Motor neuron (in vitro differentiated cells): ENCODE measurements around the gene ZNF254. TPM values are rescaled to one million over a fixed set of nuclear protein-coding genes. Genes with fewer than 3 reads are reported as not detected.
"Not testable (repeated sequence)": the region's sequence is repeated elsewhere in the genome, so short reads cannot be mapped to it uniquely, and the experiment has no call there.

Experiments
- ATAC-seq, 8 experiments: fragments of 200-7000 bp; cut with Tn5 transposase; replicated peaks in 6 of 8; 2 replicates each; pipeline ENCODE4 v1.8.0; 2021; ENCODE audit warnings: mild to moderate bottlenecking in 8 of 8, moderate library complexity in 8 of 8
- H3K27ac ChIP-seq, 2 donors: fragments of 250-450 bp; sonication (Bioruptor Pico); 2 replicates each; pipeline ENCODE4 v1.9.0; 2021; ENCODE audit warnings: antibody characterized with exemption in 2 of 2, mild to moderate bottlenecking in 2 of 2, moderate library complexity in 1 of 2
- H3K4me1 ChIP-seq, 2 donors: fragments of 250-450 bp; sonication (Bioruptor Pico); replicated peaks in 1 of 2; 2 replicates each; pipeline ENCODE4 v1.6.1; 2021; ENCODE audit warnings: antibody characterized with exemption in 2 of 2, mild to moderate bottlenecking in 2 of 2, moderate library complexity in 1 of 2
- H3K4me3 ChIP-seq, 5 donors: fragments of 250-450 bp; sonication (Bioruptor Pico); 2 replicates each; pipeline ENCODE4 v1.9.0; 2021; ENCODE audit warnings: antibody characterized with exemption in 5 of 5, mild to moderate bottlenecking in 5 of 5, moderate library complexity in 4 of 5
- WGBS, 10 experiments: fragments of 450-650 bp; shearing (Covaris generic); methylation state at CpG; one replicate each; pipeline ENCODE4 v1.0.0; 2022; 5-methylcytosine and 5-hydroxymethylcytosine counted together
- in situ Hi-C, 9 experiments: fragments of 400-800 bp; cut with MboI; loops; one replicate each; pipeline ENCODE4 v1.15.0; 2021; ENCODE audit warnings: low sequenced_read_pairs in 9 of 9, low pct_unique_long_range_greater_than_20kb in 2 of 9; ENCODE audit not compliant: unreplicated experiment in 9 of 9
- total RNA-seq, 8 experiments: library from RNA; unstranded; fragments of 300-600 nt; gene quantifications; 2 replicates each; pipeline versions ENCODE4 v1.2.3 to v1.2.4, GENCODE V29; 2022

ZNF254 gene
- total RNA-seq, 8 experiments from 2014 or later, result 3.3 to 45.3 (median 38.5) TPM

DNA sequence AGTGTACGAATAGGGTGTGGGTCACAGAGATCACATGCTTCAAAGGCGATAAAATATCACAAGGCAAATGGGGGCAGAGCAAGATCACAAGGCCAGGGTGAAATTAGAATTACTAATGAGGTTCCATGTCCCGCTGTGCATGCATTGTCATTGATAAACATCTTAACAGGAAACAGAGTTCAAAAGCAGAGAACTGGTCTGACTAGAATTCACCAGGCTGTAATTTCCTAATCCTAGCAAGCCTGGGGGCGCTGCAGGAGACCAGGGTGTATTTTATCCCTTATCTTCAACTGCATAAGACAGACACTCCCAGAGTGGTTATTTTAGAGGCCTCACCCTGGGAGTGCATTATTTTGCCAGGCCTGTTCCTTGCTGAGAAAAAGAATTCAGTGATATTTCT, 11.5 kb upstream of the ZNF254 start:
- peak in 1 of 8 experiments; percentile 36 for ATAC-seq
- in situ Hi-C loops, H3K4me3 ChIP-seq: not testable (repeated sequence)
- peaks cover 8 to 16% of the 10 kb centered on the region in 2 donors for H3K4me1 ChIP-seq
- peak overlapping the region in 1 of 2 donors; percentile 68 for H3K27ac ChIP-seq
- WGBS, 10 experiments, result 40 to 100% (median 80%) methylated on average over 1 to 4 of the region's 4 CpGs; no CpG with 5 or more reads in 4 of the 10 experiments

DNA sequence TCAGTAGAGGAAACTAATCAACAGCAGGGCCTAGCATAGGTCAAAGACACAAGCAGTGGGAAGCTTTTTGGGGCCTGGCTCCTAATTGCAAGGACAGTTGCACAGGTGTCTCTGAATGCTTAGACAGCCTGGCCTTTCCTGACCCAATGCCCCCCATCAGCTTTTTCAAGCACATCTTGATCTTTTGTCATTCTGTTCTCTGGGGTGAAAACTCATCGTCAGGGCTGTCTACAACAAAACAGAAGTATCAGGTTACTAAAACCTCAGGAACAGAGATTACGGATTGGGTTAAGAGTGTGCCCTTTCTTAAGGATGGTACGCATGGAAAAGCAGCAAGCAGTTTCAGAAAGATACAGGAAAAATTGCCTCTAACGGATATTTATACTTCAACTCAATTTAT, 8.3 kb upstream of the ZNF254 start:
- 69 to 100% (median 91%) methylated on average over 1 to 4 of the region's 4 CpGs for WGBS, 10 experiments
- ATAC-seq, result no peak
- in situ Hi-C loops, result no loop called here
- peaks cover 8 to 16% of the 10 kb centered on the region in 2 donors for H3K4me1 ChIP-seq
- H3K27ac ChIP-seq, result no peak overlapping the region
- H3K4me3 ChIP-seq, result no peak overlapping the region

DNA sequence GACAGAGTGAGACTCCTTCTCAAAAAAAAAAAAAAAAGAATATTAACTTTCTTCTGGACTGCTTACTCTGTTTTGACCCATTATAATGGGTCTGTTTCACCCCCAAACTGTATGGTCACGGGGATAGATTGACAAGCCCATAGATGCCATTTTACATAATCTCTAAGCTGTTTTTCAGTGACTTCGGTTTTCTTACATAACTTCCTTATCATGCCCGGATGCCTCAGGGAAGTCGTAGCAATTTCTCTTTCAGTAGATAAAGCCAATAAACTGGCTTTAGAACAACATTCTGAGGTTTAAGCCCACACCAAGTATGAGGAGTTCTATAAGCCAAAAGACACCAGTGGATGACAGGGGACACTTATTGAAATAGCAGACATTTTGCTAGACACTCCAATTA, 5.9 kb upstream of the ZNF254 start:
- Histone ChIP-seq H3K4me1 (no peaks in the 10 kb centered on the region), H3K27ac (no peak overlapping the region), H3K4me3 (no peak overlapping the region)
- 73 to 100% (median 93%) methylated on average over 1 to 4 of the region's 4 CpGs; no CpG with 5 or more reads in 2 of the 10 experiments for WGBS, 10 experiments
- ATAC-seq, result no peak
- in situ Hi-C loops, result no loop called here

DNA sequence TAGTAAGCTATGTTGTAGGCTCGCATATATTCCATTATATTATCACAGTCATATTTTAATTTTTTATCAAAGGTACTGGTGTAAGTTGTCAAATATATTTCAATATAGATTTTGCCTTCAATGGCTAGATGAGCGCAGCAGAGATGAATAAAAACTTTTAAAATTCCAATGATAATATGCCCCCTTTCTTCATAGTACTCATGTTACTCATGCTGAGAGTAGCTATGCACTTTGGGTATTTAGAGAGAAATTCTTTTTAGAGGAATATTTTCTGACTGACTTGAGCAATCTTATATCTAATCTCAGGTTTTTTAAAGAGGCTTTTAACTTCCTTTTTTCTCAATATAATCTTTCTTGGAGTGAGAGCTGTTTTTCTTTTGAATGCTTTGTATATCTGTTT, 11.4 kb downstream of the ZNF254 start:
- 90 to 100% (median 100%) methylated on average over 1 to 2 of the region's 2 CpGs; no CpG with 5 or more reads in 2 of the 10 experiments for WGBS, 10 experiments
- in situ Hi-C loops, result no loop called here
- Histone ChIP-seq H3K27ac (no peak overlapping the region), H3K4me3 (no peak overlapping the region), H3K4me1 (no peaks in the 10 kb centered on the region)
- ATAC-seq, result no peak

DNA sequence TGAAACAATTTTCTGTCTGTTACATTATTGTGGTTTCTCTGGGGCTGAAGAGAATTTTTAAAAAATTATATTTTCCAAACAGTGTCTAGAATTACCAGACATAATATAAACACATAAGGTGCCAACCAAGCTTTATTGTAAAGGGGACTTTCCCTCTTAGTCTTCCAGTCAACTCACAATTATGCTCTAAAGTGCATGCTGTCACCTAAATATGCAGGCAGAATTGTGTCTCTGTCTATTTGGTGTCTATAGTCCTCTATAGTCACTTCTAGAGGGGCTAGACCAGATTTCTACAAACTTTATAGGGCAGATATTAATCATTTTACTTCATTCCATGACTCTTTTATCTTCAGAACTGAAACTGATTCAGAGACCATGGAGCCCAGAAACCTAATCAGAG, 12.8 kb downstream of the ZNF254 start:
- in situ Hi-C loops, result no loop called here
- no peak for ATAC-seq
- Histone ChIP-seq H3K4me1 (no peaks in the 10 kb centered on the region), H3K27ac (no peak overlapping the region), H3K4me3 (no peak overlapping the region)

DNA sequence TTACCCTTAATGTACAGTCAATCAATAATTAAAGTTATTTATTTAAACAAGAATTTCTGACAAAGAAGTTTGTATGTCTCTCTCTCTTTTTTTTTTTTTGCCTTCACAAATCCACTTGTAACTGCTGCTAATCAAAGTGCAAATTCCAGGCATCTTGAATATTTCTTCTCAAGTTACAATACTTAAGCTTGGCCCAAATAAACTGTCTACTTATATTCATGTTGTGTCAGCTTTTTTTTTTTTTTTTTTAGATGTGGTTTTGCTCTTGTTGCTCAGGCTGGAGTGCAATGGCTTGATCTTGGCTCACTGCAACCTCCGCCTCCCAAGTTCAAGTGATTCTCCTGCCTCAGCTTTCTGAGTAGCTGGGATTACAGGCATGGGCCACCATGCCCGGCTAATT, 13.6 kb downstream of the ZNF254 start:
- 67 to 100% (median 80%) methylated on average over 1 to 2 of the region's 2 CpGs; no CpG with 5 or more reads in 5 of the 10 experiments for WGBS, 10 experiments
- ATAC-seq, in situ Hi-C loops, H3K4me1 ChIP-seq, H3K27ac ChIP-seq, H3K4me3 ChIP-seq: not testable (repeated sequence)

DNA sequence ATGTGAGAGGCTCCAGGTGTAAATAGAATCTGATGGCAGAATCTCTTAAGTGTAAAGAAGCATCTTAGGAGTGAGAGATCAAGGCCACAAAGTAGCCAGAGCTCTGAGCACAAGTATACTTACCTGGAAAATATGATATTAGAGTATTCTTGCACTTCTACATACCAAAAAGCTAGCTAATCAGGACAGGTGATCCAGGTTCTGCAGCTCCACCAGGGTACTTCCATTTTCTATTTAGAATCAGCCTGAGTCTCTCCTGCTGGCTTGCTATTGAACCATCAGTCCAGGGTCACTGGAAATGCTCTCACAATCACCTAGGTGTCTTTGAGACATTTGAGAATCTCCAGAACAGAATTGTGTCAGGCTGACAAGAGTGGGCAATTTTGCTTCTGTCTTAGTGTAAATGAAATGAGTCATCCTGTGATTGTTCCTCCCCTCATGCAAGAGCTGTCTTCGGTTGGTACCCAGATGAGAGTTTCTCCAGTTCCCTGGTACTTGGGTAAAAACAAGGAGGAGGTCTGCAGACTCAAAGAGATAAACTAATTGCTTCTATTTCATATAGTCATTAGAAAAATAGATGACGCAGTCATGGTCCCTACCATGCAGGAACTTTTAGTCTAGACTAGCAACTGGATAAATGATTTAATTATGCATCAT, 14.6 kb downstream of the ZNF254 start:
- Histone ChIP-seq H3K4me3 (no peak overlapping the region), H3K27ac (no peak overlapping the region), H3K4me1 (no peaks in the 10 kb centered on the region)
- in situ Hi-C loops, result no loop called here
- ATAC-seq, result peak in 2 of 8 experiments; percentile 29 to 69
- WGBS, 10 experiments, result 81 to 100% (median 90%) methylated on average over 1 to 2 of the region's 2 CpGs; no CpG with 5 or more reads in 2 of the 10 experiments

DNA sequence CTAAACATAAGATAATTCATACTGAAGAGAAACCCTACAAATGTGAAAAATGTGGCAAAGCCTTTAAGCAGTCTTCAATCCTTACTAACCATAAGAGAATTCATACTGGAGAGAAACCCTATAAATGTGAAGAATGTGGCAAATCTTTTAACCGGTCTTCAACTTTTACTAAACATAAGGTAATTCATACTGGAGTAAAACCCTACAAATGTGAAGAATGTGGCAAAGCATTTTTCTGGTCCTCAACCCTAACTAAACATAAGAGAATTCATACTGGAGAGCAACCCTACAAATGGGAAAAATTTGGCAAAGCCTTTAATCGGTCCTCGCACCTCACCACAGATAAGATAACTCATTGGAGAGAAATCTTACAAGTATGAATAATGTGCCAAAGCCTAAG, 40.6 kb downstream of the ZNF254 start:
- no peak overlapping the region for H3K4me3 ChIP-seq
- H3K27ac ChIP-seq, result no peak overlapping the region
- no peak for ATAC-seq
- no peaks in the 10 kb centered on the region for H3K4me1 ChIP-seq
- 89 to 100% (median 97%) methylated on average over 1 to 3 of the region's 3 CpGs; no CpG with 5 or more reads in 2 of the 10 experiments for WGBS, 10 experiments
- in situ Hi-C loops, result loop anchor here in 1 of 9 experiments (25.0 kb wide), 1 partner anchor 765 kb away; no protein-coding TSS in a partner anchor

DNA sequence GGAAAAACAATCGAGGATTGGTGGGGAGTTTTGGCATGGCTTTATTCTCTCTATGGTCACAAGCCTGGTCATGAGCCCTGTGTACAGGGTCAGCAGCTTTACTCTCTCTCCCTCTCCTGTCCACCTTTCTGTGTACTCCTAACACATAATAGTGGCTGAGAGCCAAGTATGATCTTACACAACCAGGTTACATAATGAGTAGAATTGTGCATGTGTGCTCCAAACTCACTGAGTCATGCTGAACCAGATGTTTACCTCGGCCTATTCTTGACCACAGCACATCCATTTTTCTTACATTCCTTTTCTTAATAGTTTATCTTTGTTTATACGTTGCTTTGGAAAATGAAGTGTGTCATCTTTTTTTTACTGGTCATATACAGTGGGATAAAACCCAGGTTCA, 53.1 kb downstream of the ZNF254 start:
- WGBS, 10 experiments, result 13 to 100% (median 76%) methylated on average over 1 to 3 of the region's 3 CpGs
- peak in 3 of 8 experiments; percentile 18 to 69 (median 67) for ATAC-seq
- no peak overlapping the region for H3K4me3 ChIP-seq
- no peaks in the 10 kb centered on the region for H3K4me1 ChIP-seq
- in situ Hi-C loops, result loop anchor here in 1 of 9 experiments (25.0 kb wide), 1 partner anchor 778 kb away; no protein-coding TSS in a partner anchor
- no peak overlapping the region for H3K27ac ChIP-seq

DNA sequence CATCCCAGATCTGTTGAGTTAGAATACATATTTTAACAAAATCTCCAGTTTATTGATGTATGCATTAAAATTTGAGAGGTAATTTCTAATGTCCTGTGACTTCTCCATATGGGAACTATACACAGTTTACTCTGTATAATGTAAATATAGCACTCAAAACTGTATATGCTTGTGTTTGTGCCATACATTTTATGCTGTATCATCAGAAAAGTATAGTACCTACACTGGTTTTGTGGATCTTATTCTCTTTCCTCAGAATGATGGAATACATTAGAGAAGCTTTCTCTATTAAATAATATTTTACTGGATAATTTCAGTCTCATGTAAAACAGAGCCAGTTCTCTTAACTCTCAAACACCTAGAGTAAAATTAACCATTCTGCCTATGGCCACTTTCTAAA, 53.6 kb downstream of the ZNF254 start:
- no peak for ATAC-seq
- H3K27ac ChIP-seq, result no peak overlapping the region
- in situ Hi-C loops, result loop anchor here in 1 of 9 experiments (25.0 kb wide), 1 partner anchor 778 kb away; no protein-coding TSS in a partner anchor
- no peak overlapping the region for H3K4me3 ChIP-seq
- H3K4me1 ChIP-seq, result no peaks in the 10 kb centered on the region

DNA sequence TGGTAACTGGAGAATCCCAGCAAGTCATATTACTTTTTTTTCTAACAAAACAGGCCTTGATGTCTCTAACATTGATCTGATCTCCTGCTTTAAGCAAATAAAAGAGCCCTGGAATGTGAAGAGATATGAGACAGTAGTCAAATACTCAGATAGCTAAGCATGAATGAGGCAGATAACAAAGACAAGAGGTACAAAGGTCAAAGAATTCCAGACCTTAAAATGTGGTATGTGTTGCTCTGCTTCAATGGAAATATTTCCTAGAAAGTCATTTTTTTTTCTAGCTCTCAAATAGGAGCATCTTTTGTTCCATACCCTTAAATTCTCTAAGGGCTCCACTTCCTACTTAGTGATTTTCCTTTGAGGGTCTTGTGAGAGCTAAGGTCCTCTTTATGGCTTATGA, 54.6 kb downstream of the ZNF254 start:
- Histone ChIP-seq H3K27ac (no peak overlapping the region), H3K4me3 (no peak overlapping the region), H3K4me1 (no peaks in the 10 kb centered on the region)
- in situ Hi-C loops, result loop anchor here in 1 of 9 experiments (25.0 kb wide), 1 partner anchor 779 kb away; no protein-coding TSS in a partner anchor
- ATAC-seq, result no peak

DNA sequence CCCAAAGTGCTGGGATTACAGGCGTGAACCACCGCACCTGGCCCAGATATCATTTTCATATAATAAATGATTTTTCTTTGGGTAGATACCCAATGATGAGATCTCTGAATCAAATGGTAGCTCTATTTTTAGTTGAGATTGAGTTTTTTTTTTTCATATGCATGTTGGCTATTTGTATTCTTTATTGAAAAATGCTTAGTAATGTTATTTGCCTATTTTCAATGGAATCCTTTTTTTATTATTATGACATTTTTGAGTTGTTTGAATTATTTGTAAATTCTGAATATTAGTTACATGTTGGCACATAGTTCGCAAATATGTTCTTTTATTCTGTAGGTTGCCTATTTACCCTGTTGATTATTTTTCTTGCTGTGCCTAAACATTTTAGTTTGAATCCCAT, 55.8 kb downstream of the ZNF254 start:
- no peak for ATAC-seq
- WGBS, 10 experiments, result 91 to 100% (median 100%) methylated on average over 1 to 3 of the region's 3 CpGs; no CpG with 5 or more reads in 1 of the 10 experiments
- Histone ChIP-seq H3K4me1 (no peaks in the 10 kb centered on the region), H3K4me3 (no peak overlapping the region), H3K27ac (no peak overlapping the region)
- in situ Hi-C loops, result loop anchor here in 1 of 9 experiments (25.0 kb wide), 1 partner anchor 780 kb away; no protein-coding TSS in a partner anchor

DNA sequence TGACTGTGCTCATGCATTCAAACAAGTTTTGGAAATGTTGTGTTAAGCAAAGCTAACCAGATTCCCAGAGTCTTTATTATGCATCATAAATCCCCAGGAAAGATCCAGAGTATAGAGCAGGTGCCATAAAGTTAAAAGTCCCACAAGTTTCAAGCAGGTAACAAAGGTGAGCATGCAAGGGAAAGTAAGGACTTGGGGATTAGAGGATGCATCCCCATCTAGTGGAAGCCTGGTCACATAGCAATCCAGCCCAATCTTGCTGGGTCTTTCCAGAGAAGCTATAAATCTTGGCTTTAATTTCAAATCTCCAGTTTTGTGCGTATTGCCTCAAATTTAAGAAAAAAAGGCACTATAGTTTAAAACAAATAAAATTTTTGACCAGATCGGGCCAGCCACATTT, 72.7 kb downstream of the ZNF254 start:
- H3K27ac ChIP-seq, result no peak overlapping the region
- H3K4me3 ChIP-seq, result no peak overlapping the region
- no peak for ATAC-seq
- no peaks in the 10 kb centered on the region for H3K4me1 ChIP-seq
- 22 to 100% (median 83%) methylated on average over 2 of the region's 2 CpGs; no CpG with 5 or more reads in 1 of the 10 experiments for WGBS, 10 experiments
- in situ Hi-C loops, result no loop called here

DNA sequence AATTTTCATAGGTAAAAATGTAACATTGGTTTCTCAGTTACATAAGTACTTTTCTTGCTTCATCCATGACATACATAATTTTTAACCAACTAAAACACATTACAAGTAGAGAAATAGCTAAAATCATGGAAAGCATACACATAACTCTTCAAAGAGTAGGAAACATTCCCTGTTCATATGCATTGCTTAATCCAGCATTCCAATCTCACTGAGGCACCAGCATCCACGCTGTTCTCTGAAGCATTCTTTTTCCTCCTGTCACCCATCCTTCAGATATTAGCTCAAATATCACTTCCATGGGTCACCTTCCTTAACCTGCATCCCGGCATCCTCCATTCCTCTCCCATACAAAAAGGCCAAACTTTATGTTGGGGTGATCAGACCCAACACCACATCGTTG, 79.1 kb downstream of the ZNF254 start:
- Histone ChIP-seq H3K4me3 (no peak overlapping the region), H3K4me1 (no peaks in the 10 kb centered on the region), H3K27ac (no peak overlapping the region)
- WGBS, 10 experiments, result 38 to 87% (median 73%) methylated on average over 1 to 2 of the region's 3 CpGs; no CpG with 5 or more reads in 2 of the 10 experiments
- in situ Hi-C loops, result no loop called here
- no peak for ATAC-seq
